Hindlimb muscle (tissue), 1 donor: ENCODE results near the gene GHR. TPM values are rescaled to one million over a fixed set of nuclear protein-coding genes. Genes with fewer than 3 reads are reported as not detected.
A peak's percentile ranks its signal among the peaks of the same experiment; 100 is the strongest.
"Not testable (repeated sequence)": the region's sequence is repeated elsewhere in the genome, so short reads cannot be mapped to it uniquely, and the experiment has no call there.

ENCODE experiments used
- DNase-seq: peaks from one replicate; pipeline ENCODE4 v3.0.0-alpha.2; 2013
- polyA plus RNA-seq: library from polyadenylated mRNA; unstranded; fragments of 120-200 nt; gene quantifications from one replicate; pipeline ENCODE4 v1.2.1, GENCODE V29; 2013; ENCODE audit not compliant: insufficient read length

GHR gene
- polyA plus RNA-seq, 1 donor, result 24.1 TPM

DNA sequence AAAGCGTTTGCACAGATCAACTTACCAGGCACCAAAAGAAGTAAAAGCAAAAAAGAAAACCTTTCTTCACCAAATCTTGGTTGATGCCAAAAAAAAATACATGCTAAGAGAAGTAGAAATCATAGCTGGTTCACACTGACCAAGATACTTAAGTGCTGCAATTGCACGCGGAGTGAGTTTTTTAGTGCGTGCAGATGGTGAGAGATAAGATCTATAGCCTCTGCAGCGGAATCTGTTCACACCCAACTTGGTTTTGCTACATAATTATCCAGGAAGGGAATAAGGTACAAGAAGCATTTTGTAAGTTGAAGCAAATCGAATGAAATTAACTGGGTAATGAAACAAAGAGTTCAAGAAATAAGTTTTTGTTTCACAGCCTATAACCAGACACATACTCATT, 297.0 kb downstream of the GHR start:
- no peak for DNase-seq

DNA sequence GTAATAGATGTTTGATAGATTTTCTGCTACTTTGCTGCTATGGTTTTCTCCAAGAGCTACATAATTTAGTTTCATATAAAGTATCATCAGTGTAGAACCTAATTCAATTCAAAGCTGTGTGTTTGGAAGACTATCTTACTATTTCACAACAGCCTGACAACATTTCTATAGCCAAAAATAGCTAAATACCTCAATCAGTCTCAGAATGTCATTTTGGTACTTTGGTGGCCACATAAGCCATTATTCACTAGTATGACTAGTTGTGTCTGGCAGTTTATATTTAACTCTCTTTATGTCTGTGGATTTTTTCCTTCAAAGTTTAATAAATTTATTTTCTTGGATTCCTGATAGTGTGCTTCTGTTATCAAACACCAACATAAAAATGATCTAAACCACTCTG, 298.2 kb downstream of the GHR start:
- DNase-seq, result no peak

DNA sequence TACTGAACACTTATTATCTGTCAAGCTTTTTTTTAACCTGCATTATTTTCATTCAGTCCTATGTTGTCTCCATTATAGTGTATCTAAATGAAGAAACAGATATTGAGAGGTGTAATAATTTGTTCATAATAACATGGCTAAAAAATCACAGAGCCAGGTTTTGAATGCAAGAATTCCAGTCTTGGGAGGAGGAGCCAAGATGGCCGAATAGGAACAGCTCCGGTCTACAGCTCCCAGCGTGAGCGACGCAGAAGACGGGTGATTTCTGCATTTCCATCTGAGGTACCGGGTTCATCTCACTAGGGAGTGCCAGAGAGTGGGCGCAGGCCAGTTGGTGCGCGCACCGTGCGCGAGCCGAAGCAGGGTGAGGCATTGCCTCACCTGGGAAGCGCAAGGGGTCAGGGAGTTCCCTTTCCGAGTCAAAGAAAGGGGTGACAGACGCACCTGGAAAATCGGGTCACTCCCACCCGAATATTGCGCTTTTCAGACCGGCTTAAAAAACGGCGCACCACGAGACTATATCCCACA, 311.4 kb downstream of the GHR start:
- DNase-seq, result not testable (repeated sequence)

DNA sequence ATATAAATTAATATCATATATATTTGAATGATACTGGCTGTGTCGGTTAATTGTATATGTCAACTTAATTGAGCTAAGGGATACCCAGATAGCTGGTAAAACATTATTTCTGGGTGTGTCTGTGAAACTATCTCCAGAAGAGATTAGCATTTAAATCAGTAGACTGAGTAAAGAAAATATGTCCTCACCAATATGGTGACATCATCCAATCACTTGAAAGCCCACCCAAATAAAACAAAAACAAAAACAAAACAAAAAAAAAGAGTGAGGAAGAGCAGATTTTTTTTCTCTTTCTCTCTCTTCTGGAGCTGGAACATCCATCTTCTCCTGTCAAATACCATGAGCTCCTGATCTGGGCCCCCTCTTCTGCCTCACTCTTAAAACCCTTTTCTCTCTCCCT, 317.7 kb downstream of the GHR start:
- DNase-seq, result no peak

DNA sequence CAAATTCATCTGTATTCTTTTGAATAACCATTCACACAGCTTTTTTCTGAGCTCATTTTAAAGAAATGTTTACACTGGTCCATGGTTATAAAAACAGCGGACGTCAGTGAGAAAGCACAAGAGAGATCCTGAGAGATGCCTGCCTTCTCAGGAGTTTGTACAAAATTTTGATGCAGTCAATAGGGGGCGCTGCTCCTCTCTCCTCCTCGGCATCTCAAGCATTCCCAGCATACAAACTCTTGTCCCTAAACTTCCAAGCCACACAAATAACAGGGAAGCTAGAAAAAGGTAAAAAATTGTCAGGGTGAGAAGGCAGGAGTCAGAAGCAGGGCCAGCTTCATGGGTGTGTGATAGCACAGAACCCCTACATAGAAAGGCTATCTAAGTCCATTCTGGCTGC, 322.2 kb downstream of the GHR start:
- DNase-seq, result no peak

GRCh38 chr5:42745856-42746255, 322.6 kb downstream of the GHR start:
- no peak for DNase-seq

DNA sequence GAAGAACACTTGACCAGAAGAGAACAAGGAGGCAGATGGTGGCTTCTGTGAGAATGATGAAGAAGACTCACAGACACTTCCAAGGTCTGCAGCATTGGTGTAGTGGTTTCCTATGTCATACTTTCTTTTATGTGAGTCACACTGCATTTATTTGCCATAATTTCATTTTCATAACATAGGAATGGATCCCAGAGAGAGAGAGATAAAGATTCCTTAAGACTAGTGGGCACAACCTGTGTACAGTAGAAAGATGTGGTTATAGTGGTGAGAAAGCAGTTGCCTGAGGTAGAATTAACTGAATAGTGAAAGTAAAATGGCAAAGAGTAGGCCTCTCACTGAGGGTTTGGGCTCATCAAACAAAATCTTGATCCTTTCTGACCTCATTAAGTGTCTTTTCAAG, 325.8 kb downstream of the GHR start:
- DNase-seq, result no peak

DNA sequence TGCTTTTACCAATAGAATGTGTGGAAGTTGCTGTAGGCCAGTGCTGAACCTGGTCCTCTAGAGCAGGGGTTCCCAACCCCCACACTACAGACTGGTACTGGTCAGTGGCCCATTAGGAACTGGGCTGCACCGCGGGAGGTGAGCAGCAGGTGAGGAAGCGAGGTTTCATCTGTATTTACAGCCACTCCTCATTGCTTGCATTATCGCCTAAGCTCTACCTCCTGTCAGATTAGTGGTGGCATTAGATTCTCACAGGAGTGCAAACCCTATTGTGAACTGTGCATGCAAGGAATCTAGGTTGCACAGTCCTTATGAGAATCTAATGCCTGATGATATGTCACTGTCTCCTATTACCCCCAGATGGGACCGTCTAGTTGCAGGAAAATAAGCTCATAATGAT, 327.3 kb downstream of the GHR start:
- no peak for DNase-seq

DNA sequence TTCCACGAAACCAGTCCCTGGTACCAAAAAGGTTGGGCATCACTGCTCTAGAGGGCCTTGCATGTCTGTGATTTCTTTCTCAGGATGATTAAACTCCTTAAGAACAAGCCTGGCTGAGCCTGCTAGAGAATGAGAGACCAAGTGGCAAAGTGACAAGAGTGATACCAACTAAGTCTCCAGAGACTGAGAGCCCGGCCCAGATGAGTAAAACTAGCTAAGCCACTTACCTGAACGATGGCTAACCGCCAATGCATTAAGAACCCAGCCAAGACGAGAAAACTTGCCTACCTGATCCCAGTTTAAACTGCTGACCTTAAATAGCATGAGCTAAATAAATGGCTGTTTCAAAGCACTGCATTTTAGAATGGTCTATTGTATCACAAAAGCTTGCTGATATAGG, 327.8 kb downstream of the GHR start:
- DNase-seq, result no peak

DNA sequence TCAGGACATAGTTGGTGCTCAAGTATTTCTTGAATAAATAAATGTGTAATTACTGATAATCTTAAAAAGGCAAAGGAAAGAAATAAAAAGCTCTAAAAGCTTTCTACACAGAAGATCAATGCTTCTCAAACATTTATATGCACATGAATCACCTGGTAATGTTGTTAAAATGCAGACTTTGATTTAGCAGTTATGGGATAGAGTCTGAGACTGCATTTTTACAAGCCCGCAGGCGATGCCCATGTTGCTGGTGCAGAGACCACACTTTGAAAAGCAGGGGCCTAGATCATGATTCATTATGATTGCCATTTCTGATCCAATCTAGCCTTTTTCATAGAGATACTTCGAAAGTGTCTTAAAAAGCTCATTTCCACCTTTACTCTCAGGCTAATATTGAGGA, 329.9 kb downstream of the GHR start:
- DNase-seq, result no peak

- peak; percentile 15 for DNase-seq
Measured at GRCh38 chr5:42756606-42757601, 333.7 kb downstream of the GHR start, which contains the start of gene CCDC152. Gene CCDC152, plus strand, starts transcription at chr5:42756818. Its CDS starts 2,304 bp downstream, at chr5:42759122.

GRCh38 chr5:42759456-42759855, 336.2 kb downstream of the GHR start:
- no peak for DNase-seq

- DNase-seq, result no peak
Measured at GRCh38 chr5:42760426-42760825, 337.2 kb downstream of the GHR start.

- no peak for DNase-seq
Measured at GRCh38 chr5:42761791-42762190, 338.6 kb downstream of the GHR start.

- DNase-seq, result peak; percentile 16
Measured at GRCh38 chr5:42767491-42768105, 344.4 kb downstream of the GHR start.

GRCh38 chr5:42768106-42768504, 344.9 kb downstream of the GHR start:
- no peak for DNase-seq

GRCh38 chr5:42770003-42770402, 346.8 kb downstream of the GHR start:
- DNase-seq, result no peak
